Right cardiac atrium (tissue), 5 donors: ENCODE results near the gene TENM4. TPM values are rescaled to one million over a fixed set of nuclear protein-coding genes. Genes with fewer than 3 reads are reported as not detected.

Experiments used
- ATAC-seq, 2 donors: fragments of 200-7000 bp; cut with Tn5 transposase; one replicate each; pipeline versions ENCODE4 v1.8.0 to v1.9.1; 2020; ENCODE audit warnings: moderate library complexity in 2 of 2, mild to moderate bottlenecking in 1 of 2
- DNase-seq, 3 donors: peaks; one replicate each; pipeline ENCODE4 v3.0.0-alpha.2; 2020
- H3K27ac ChIP-seq: one replicate; pipeline ENCODE4 v1.5.1; 2013; ENCODE audit warnings: mild to moderate bottlenecking, low read length, control low read depth, moderate library complexity
- H3K27me3 ChIP-seq: one replicate; pipeline ENCODE4 v1.6.1; 2013; ENCODE audit not compliant: control insufficient read depth, insufficient read depth
- H3K4me1 ChIP-seq: one replicate; pipeline ENCODE4 v1.6.1; 2013; ENCODE audit warnings: low read length; ENCODE audit not compliant: control insufficient read depth, insufficient read depth
- H3K4me3 ChIP-seq: one replicate; pipeline ENCODE4 v1.5.1; 2013; ENCODE audit warnings: low read length, control low read depth
- H3K9me3 ChIP-seq: one replicate; pipeline ENCODE4 v1.6.1; 2013; ENCODE audit warnings: low read length; ENCODE audit not compliant: control insufficient read depth
- WGBS: extraction: QIAGEN DNeasy Blood & Tissue Kit; methylation state at CpG from one replicate; pipeline ENCODE4 v1.1.7; 2013; 5-methylcytosine and 5-hydroxymethylcytosine counted together
- intact Hi-C, 4 donors: fragments of 100-400 bp; cut with DNase I; formaldehyde crosslinking; loops; one replicate each; pipeline versions ENCODE4 v1.11.0 to v1.14.0; 2022 to 2023
- polyA plus RNA-seq: library from polyadenylated mRNA; stranded (reverse); fragments of 200-250 nt; gene quantifications from one replicate; pipeline ENCODE4 v1.2.3, GENCODE V29; 2013
- total RNA-seq, 4 donors: library from RNA; stranded (reverse); fragmentation: NEBNext Ultra II Directional; extraction: Animal tissue kit (Norgen Biotek cat#: 25700); gene quantifications; one replicate each; pipeline ENCODE4 v1.2.1, GENCODE V29; 2021
- donor health status: healthy with polysubstance abuse.
- donor health status: DM: no; HTN: yes; CAD: no.
- donor health status: DM: no; HTN: no; CAD: no.
- donor health status: DM: no; HTN: yes; CAD: no; lungs with severe emphysema.
- donor health status: DM: yes; HTN: yes; CAD: no.

TENM4 gene
- total and polyA plus RNA-seq, 5 donors: 0.26 to 2.3 (median 0.71) TPM

DNA sequence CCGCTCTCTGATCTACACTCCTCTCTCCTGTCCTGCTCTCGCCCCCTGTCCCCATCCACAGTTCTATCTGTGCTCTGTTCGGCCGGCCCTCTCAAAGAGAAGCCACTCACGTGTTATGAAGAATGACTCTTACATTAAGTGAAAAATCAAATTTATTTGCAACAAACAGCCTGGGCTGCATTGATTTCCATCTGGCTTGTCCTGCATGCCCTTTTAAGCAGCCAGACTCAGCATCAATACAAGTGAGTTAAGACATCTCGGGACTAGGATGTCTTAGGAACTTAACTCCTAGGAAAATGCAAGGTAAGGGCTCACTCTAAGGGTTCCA is 373.5 kb downstream of the TENM4 start:
- no peaks in the 10 kb centered on the region for H3K27me3 ChIP-seq
- 44% methylated on average over 6 of the region's 6 CpGs for WGBS
- no peak overlapping the region for H3K27ac ChIP-seq
- no peak for DNase-seq
- no peak for ATAC-seq
- no peaks in the 10 kb centered on the region for H3K4me1 ChIP-seq
- no peak overlapping the region for H3K4me3 ChIP-seq
- intact Hi-C loops: no loop called here
- no peaks in the 10 kb centered on the region for H3K9me3 ChIP-seq

GRCh38 chr11:79066456-79067351 is 374.1 kb downstream of the TENM4 start:
- no peak overlapping the region for H3K4me3 ChIP-seq
- no peaks in the 10 kb centered on the region for H3K4me1 ChIP-seq
- H3K27me3 ChIP-seq: no peaks in the 10 kb centered on the region
- ATAC-seq (peak in 1 of 2 donors; percentile 33), DNase-seq (no peak)
- intact Hi-C loops: no loop called here
- no peak overlapping the region for H3K27ac ChIP-seq
- no peaks in the 10 kb centered on the region for H3K9me3 ChIP-seq
- 75% methylated on average over 28 of the region's 28 CpGs for WGBS

DNA sequence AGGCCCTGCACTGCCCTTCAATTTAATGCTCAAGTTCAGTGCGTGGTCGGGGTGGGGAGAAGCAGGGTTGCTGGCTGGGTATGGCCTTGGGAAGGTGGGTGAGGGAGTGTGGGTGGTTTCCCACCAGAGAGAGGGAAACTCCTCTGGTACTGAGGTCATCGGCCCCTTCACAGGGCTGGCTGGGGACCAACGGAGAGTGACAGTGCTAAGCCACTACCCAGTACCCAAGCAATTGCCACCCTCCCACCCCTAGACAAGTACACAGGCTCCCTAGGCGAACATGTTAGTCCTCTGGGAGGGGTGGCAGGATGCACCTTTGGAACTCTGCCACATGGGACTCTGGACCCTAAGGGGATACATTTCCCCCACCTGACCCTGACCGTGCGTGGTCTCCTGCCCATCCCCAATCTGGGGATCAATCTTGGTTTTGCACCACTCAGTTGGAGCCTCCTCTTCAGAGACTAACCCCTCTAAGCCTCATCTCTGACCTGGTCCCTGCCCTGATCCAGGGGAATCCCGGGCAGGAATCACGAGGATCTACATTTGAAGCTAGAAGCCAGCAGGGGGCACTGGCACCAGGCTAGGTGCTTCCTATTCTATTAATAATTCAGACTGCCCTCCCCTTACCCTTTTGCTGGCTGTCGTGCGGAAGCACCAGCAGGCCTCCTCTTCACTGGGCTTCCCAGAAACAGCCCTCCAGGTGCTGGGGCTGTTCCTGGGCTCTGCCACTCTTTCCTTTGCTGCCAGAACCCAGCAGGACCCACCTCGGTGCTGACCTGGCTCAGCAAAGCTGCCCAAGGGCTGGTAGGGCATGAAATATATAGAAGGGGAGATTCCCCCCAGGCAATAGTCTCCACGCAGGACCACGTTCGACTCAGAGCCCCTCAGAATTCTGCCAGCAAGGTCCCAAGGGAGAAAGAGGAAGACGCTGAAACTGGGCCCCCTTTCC is 377.7 kb downstream of the TENM4 start:
- H3K9me3 ChIP-seq: no peaks in the 10 kb centered on the region
- no peak overlapping the region for H3K27ac ChIP-seq
- no peaks in the 10 kb centered on the region for H3K4me1 ChIP-seq
- intact Hi-C loops: no loop called here
- no peaks in the 10 kb centered on the region for H3K27me3 ChIP-seq
- peak in 1 of 2 donors; percentile 42 for ATAC-seq
- 63% methylated on average over 16 of the region's 16 CpGs for WGBS
- DNase-seq: peak in 1 of 3 donors; percentile 43
- no peak overlapping the region for H3K4me3 ChIP-seq

GRCh38 chr11:79060081-79060953 is 380.5 kb downstream of the TENM4 start:
- no peaks in the 10 kb centered on the region for H3K4me1 ChIP-seq
- H3K27me3 ChIP-seq: no peaks in the 10 kb centered on the region
- no peak overlapping the region for H3K4me3 ChIP-seq
- no peak for DNase-seq
- intact Hi-C loops: no loop called here
- no peak for ATAC-seq
- no peaks in the 10 kb centered on the region for H3K9me3 ChIP-seq
- WGBS: 74% methylated on average over 9 of the region's 9 CpGs
- no peak overlapping the region for H3K27ac ChIP-seq

DNA sequence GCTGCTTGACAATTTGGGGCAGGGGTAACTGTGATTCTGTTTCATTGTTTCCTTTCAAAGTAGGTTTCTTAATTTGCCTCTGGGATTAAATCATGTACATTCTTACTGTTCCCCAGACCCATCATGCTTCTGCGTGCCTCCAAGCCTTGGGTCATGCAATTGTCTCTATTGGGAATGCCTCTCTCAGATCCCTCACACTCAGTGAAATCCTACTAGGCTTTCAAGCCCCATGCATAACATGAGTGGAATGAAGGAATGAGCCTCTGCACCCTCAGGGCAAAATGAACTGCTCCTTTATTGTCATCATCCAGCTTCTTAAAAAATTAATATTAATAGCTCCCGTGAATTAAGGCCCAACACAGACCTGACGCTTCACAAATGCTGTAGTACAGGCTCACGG is 381.7 kb downstream of the TENM4 start:
- Histone ChIP-seq H3K9me3 (no peaks in the 10 kb centered on the region), H3K4me1 (no peaks in the 10 kb centered on the region), H3K4me3 (no peak overlapping the region), H3K27me3 (no peaks in the 10 kb centered on the region), H3K27ac (no peak overlapping the region)
- ATAC-seq (no peak), DNase-seq (no peak)
- intact Hi-C loops: no loop called here
- 97% methylated on average over 4 of the region's 4 CpGs for WGBS

- ATAC-seq (peak in 1 of 2 donors; percentile 28), DNase-seq (no peak)
- intact Hi-C loops: no loop called here
- no peak overlapping the region for H3K4me3 ChIP-seq
- no peaks in the 10 kb centered on the region for H3K4me1 ChIP-seq
- 51% methylated on average over 8 of the region's 8 CpGs for WGBS
- no peak overlapping the region for H3K27ac ChIP-seq
- no peaks in the 10 kb centered on the region for H3K9me3 ChIP-seq
- no peaks in the 10 kb centered on the region for H3K27me3 ChIP-seq
These were observed 384.8 kb downstream of the TENM4 start for GRCh38 chr11:79055856-79056631.

- Histone ChIP-seq H3K9me3 (no peaks in the 10 kb centered on the region), H3K27me3 (no peaks in the 10 kb centered on the region), H3K27ac (no peak overlapping the region), H3K4me1 (no peaks in the 10 kb centered on the region), H3K4me3 (no peak overlapping the region)
- DNase-seq (no peak), ATAC-seq (no peak)
- intact Hi-C loops: no loop called here
- 84% methylated on average over 3 of the region's 3 CpGs for WGBS
These were observed 386.2 kb downstream of the TENM4 start for GRCh38 chr11:79054636-79055035.

GRCh38 chr11:79052544-79052943 is 388.3 kb downstream of the TENM4 start:
- no peak for ATAC-seq
- 41% methylated on average over 3 of the region's 3 CpGs for WGBS

DNA sequence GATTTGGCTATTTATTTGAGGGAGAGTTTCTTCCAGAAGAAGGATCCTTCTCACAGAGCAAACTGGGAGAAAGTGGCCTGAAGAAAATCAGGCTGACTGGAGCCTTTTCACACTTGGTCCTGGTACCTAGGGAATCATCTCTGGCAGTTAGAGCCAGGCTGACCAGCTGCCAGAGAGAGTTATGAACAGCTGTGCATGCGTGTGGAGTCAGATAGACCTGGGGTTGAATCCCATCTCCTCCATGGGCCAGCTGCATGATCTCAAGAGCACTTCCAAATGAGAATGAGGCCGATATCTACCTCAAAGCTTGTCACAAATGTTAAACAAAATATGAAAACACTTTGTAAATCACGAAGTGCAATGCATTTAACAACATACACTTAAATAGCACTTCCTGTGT is 390.0 kb downstream of the TENM4 start:
- Histone ChIP-seq H3K27ac (no peak overlapping the region), H3K4me1 (no peaks in the 10 kb centered on the region), H3K4me3 (no peak overlapping the region), H3K9me3 (no peaks in the 10 kb centered on the region), H3K27me3 (no peaks in the 10 kb centered on the region)
- ATAC-seq (peak; percentile 51 to 56), DNase-seq (peak in 2 of 3 donors; percentile 63 to 78)
- intact Hi-C loops: no loop called here
- 44% methylated on average over 3 of the region's 3 CpGs for WGBS

More at GRCh38 chr11:79052544-79052943, 388.3 kb downstream of the TENM4 start:
- intact Hi-C loops: no loop called here
- Histone ChIP-seq H3K27ac (no peak overlapping the region), H3K9me3 (no peaks in the 10 kb centered on the region), H3K4me3 (no peak overlapping the region), H3K27me3 (no peaks in the 10 kb centered on the region), H3K4me1 (no peaks in the 10 kb centered on the region)
- DNase-seq: peak in 2 of 3 donors; percentile 49 to 60

- Histone ChIP-seq H3K4me1 (no peaks in the 10 kb centered on the region), H3K27me3 (no peaks in the 10 kb centered on the region), H3K9me3 (no peaks in the 10 kb centered on the region), H3K4me3 (no peak overlapping the region), H3K27ac (no peak overlapping the region)
- DNase-seq: no peak
- 93% methylated on average over 4 of the region's 4 CpGs for WGBS
- intact Hi-C loops: no loop called here
- ATAC-seq: no peak
These were observed 391.1 kb downstream of the TENM4 start for GRCh38 chr11:79049741-79050179.
